DND-41 (cell line): Measurements from ENCODE around the gene PCP2.

ENCODE experiments used
- ATAC-seq: fragments of 200-7000 bp; cut with Tn5 transposase; 3 replicates; pipeline ENCODE4 v1.9.1; 2021; ENCODE audit warnings: low read depth; ENCODE audit not compliant: insufficient read depth
- DNase-seq: peaks from one replicate; pipeline ENCODE4 v3.0.0-alpha.2; 2020
- H2AFZ ChIP-seq: 2 replicates; pipeline ENCODE4 v1.6.0; 2012; ENCODE audit warnings: low read depth, low read length
- H3K27ac ChIP-seq: 2 replicates; pipeline ENCODE4 v1.5.1; 2012; ENCODE audit warnings: low read length, inconsistent platforms
- H3K27me3 ChIP-seq: fragments of 200-600 bp; sonication (generic); 2 replicates; pipeline ENCODE4 v1.6.0; 2012; ENCODE audit warnings: low read length, mild to moderate bottlenecking, inconsistent platforms; ENCODE audit not compliant: insufficient read depth, poor library complexity
- H3K36me3 ChIP-seq: 2 replicates; pipeline ENCODE4 v1.5.1; 2012; ENCODE audit warnings: low read length, inconsistent platforms; ENCODE audit not compliant: insufficient read depth
- H3K4me1 ChIP-seq: 2 replicates; pipeline ENCODE4 v1.5.1; 2012; ENCODE audit warnings: mild to moderate bottlenecking, low read length; ENCODE audit not compliant: insufficient read depth
- H3K4me2 ChIP-seq: 2 replicates; pipeline ENCODE4 v1.6.0; 2012; ENCODE audit warnings: mild to moderate bottlenecking, moderate library complexity, low read length, inconsistent platforms; ENCODE audit not compliant: insufficient read depth
- H3K4me3 ChIP-seq, 2 experiments: fragments of 200-600 bp in 1 of 2; shearing (Covaris generic) in 1 of 2; 2 replicates each; pipeline ENCODE4 v1.5.1; 2012 to 2016; ENCODE audit warnings: inconsistent platforms in 2 of 2, low read length in 2 of 2, mild to moderate bottlenecking in 2 of 2, low read depth in 1 of 2, moderate library complexity in 1 of 2
- H3K79me2 ChIP-seq: 2 replicates; pipeline ENCODE4 v1.6.0; 2012; ENCODE audit warnings: low read length, inconsistent platforms; ENCODE audit not compliant: insufficient read depth
- H3K9ac ChIP-seq: 2 replicates; pipeline ENCODE4 v1.6.0; 2012; ENCODE audit warnings: low read depth, mild to moderate bottlenecking, inconsistent platforms, low read length, moderate library complexity
- H3K9me3 ChIP-seq: 2 replicates; pipeline ENCODE4 v1.5.1; 2012; ENCODE audit warnings: low read length, moderate library complexity, mild to moderate bottlenecking, inconsistent platforms; ENCODE audit not compliant: insufficient read depth, severe bottlenecking
- H4K20me1 ChIP-seq: 2 replicates; pipeline ENCODE4 v1.6.0; 2012; ENCODE audit warnings: low read length; ENCODE audit not compliant: insufficient read depth
- CTCF ChIP-seq: IDR thresholded peaks from 2 replicates; pipeline ENCODE4 v1.5.1; 2012; ENCODE audit warnings: borderline replicate concordance, low read length, moderate library complexity, mild to moderate bottlenecking; ENCODE audit not compliant: poor library complexity, severe bottlenecking; ENCODE audit errors: extremely low read depth
- EZH2 ChIP-seq: IDR thresholded peaks from 3 replicates; pipeline ENCODE4 v1.6.1; 2012; ENCODE audit warnings: borderline replicate concordance, low read depth, mild to moderate bottlenecking, moderate library complexity, low read length, inconsistent platforms; ENCODE audit not compliant: severe bottlenecking

PCP2 gene

GRCh38 chr19:7639863-7640348 is 6.4 kb upstream of the PCP2 start:
- H3K4me1 ChIP-seq = no peaks in the 10 kb centered on the region
- no peaks in the 10 kb centered on the region for H4K20me1 ChIP-seq
- H3K4me3 ChIP-seq = no peak overlapping the region
- no peak overlapping the region for H3K9ac ChIP-seq
- no peak for ATAC-seq
- DNase-seq = no peak
- no peaks in the 10 kb centered on the region for H3K27me3 ChIP-seq
- H2AFZ ChIP-seq = no peak overlapping the region
- no peak overlapping the region for H3K27ac ChIP-seq
- H3K4me2 ChIP-seq = no peak overlapping the region
- H3K9me3 ChIP-seq = peaks cover 5% of the 10 kb centered on the region
- no peaks in the 10 kb centered on the region for H3K79me2 ChIP-seq
- TF ChIP-seq EZH2 = no peak
- no peak for TF ChIP-seq CTCF
- H3K36me3 ChIP-seq = no peaks in the 10 kb centered on the region

DNA sequence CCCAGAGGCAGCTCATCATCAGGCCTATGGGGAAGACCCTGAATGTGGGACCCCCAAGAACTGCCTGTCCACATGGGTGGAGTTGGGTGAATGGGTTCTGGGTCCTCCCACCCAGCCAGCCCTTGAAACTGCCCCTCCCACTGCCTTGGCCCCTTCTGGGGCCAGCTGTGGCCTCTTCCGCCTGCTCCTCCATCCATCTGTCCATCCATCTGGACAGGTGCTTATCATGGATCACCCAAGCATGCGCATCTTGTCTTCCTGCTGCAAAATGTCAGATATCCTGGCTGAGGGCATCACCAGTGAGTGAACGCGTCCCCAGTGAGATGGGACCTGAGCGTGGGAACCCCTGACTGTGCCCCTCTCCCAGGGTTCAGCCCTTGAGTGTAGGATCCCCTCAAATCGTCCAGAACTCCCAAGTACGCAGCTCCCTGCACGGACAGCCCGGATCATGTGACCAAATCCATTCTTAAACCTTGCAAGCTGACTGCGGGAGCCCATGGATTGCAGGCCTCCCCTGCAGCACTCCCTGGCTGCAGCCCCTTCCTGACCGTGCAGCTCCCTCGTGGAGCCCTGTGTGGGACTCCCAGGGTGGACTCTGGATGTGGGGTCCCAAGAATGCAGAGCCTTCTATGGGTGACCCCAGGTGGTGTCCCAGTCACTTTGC is 5.4 kb upstream of the PCP2 start:
- peaks cover 3% of the 10 kb centered on the region; the same call in 1 of the 2 replicates for H4K20me1 ChIP-seq
- no peaks in the 10 kb centered on the region for H3K79me2 ChIP-seq
- peaks cover 5% of the 10 kb centered on the region for H3K9me3 ChIP-seq
- TF ChIP-seq CTCF (no peak), EZH2 (no peak)
- no peaks in the 10 kb centered on the region for H3K36me3 ChIP-seq
- no peak overlapping the region for H2AFZ ChIP-seq
- ATAC-seq = no peak
- no peaks in the 10 kb centered on the region for H3K27me3 ChIP-seq
- H3K4me2 ChIP-seq = no peak overlapping the region
- H3K9ac ChIP-seq = no peak overlapping the region
- H3K27ac ChIP-seq = no peak overlapping the region
- no peaks in the 10 kb centered on the region for H3K4me1 ChIP-seq
- H3K4me3 ChIP-seq = no peak overlapping the region
- DNase-seq = no peak

DNA sequence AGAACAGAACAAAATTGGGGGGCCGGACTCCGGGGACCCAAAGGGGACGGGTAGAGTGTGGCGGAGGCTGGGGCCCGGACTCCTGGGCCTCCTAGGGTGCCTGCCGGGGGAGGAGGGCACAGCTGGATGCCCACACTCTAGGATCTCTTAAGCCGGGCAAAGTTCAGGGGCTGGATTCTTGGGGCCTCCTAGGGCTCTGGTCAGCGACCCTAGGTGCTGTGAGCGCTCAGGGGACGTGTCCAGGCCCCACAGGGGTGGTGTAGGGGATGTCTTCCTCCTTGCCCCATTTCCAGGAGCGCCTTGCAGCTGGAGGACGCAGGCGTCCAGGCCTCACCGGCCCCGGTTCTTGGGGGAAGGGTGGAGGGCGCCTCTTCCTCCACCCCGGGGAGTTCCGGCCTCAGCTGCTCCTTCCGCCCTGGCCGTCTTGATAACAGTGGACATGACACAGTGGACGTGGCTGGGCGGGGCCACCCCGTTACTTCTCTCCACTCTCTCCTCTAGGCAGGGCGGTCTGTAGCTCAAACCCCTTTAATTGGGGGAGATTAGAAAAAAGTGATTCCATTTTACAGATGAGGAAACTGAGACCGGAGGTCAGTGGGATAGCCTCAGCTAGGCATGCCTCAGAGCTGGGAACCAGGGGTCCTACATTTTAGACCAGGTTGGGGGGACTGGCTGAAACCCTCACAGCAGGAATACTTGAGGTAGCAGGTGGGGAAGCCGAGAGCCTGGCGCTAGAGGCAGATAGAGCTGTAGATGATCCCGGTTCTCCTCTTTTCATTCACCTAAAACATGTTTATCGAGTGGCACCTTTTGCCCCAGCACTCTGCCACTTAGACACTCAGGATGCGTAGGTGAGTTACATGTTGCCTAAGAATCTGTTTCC is 4.1 kb upstream of the PCP2 start:
- Histone ChIP-seq H3K9ac (no peak overlapping the region), H3K9me3 (peaks cover 5% of the 10 kb centered on the region), H3K4me1 (no peaks in the 10 kb centered on the region), H3K79me2 (no peaks in the 10 kb centered on the region), H4K20me1 (peaks cover 6% of the 10 kb centered on the region; the same call in 1 of the 2 replicates), H3K4me2 (no peak overlapping the region), H3K27me3 (no peaks in the 10 kb centered on the region), H3K27ac (no peak overlapping the region), H2AFZ (no peak overlapping the region), H3K36me3 (peaks cover 2% of the 10 kb centered on the region; the same call in 1 of the 2 replicates), H3K4me3 (no peak overlapping the region)
- ATAC-seq = no peak
- DNase-seq = no peak
- TF ChIP-seq EZH2 (no peak), CTCF (no peak)
